GM19239 (cell line): Measurements from ENCODE around the gene CNTN2.

ENCODE experiments used
- DNase-seq: peaks from one replicate; pipeline ENCODE4 v3.0.0; 2011; ENCODE audit warnings: low spot score; ENCODE audit not compliant: insufficient read length
- FAIRE-seq: peaks from 2 replicates; lab custom pipeline; 2011; peaks lifted over from hg19 to GRCh38; lab: Jason Lieb, UNC

Gene CNTN2

GRCh38 chr1:205069371-205070125, 26.5 kb downstream of the CNTN2 start:
- no peak for DNase-seq
- no peak for FAIRE-seq

- FAIRE-seq (no peak), DNase-seq (no peak)
Observed at GRCh38 chr1:205071028-205071409, 28.0 kb downstream of the CNTN2 start.

- FAIRE-seq (no peak), DNase-seq (no peak)
Observed at GRCh38 chr1:205071801-205072200, 28.8 kb downstream of the CNTN2 start.

- no peak for FAIRE-seq
Observed at GRCh38 chr1:205072286-205072685, 29.3 kb downstream of the CNTN2 start.

GRCh38 chr1:205072881-205073280, 29.9 kb downstream of the CNTN2 start:
- DNase-seq: no peak
- no peak for FAIRE-seq

More at GRCh38 chr1:205072286-205072685, 29.3 kb downstream of the CNTN2 start:
- DNase-seq: no peak

- no peak for FAIRE-seq
- no peak for DNase-seq
Observed at GRCh38 chr1:205073511-205073910, 30.5 kb downstream of the CNTN2 start.

GRCh38 chr1:205074084-205074483, 31.1 kb downstream of the CNTN2 start:
- no peak for FAIRE-seq
- no peak for DNase-seq

- FAIRE-seq: no peak
- no peak for DNase-seq
Observed at GRCh38 chr1:205074513-205074912, 31.5 kb downstream of the CNTN2 start.

- DNase-seq: no peak
Observed at GRCh38 chr1:205075642-205076155, 32.7 kb downstream of the CNTN2 start.

GRCh38 chr1:205076245-205076761, 33.3 kb downstream of the CNTN2 start:
- FAIRE-seq: no peak
- no peak for DNase-seq

More at GRCh38 chr1:205075642-205076155, 32.7 kb downstream of the CNTN2 start:
- no peak for FAIRE-seq

GRCh38 chr1:205077158-205077933, 34.3 kb downstream of the CNTN2 start:
- DNase-seq: no peak
- FAIRE-seq: no peak

- no peak for FAIRE-seq
- no peak for DNase-seq
Observed at GRCh38 chr1:205077934-205078311, 34.9 kb downstream of the CNTN2 start.

- FAIRE-seq: no peak
- DNase-seq: no peak
Observed at GRCh38 chr1:205082431-205082830, 39.4 kb downstream of the CNTN2 start.

- FAIRE-seq: no peak
- no peak for DNase-seq
Observed at GRCh38 chr1:205084360-205084759, 41.3 kb downstream of the CNTN2 start, which contains the start of gene TMEM81. Gene TMEM81, minus strand, starts transcription at chr1:205084460. Its CDS starts 140 bp downstream, at chr1:205084320.

- DNase-seq (no peak), FAIRE-seq (no peak)
Observed at GRCh38 chr1:205088341-205088740, 45.3 kb downstream of the CNTN2 start.

GRCh38 chr1:205091043-205091740, 48.2 kb downstream of the CNTN2 start:
- FAIRE-seq (no peak), DNase-seq (no peak)

- no peak for DNase-seq
- no peak for FAIRE-seq
Observed at GRCh38 chr1:205095422-205095821, 52.4 kb downstream of the CNTN2 start.

- DNase-seq (no peak), FAIRE-seq (no peak)
Observed at GRCh38 chr1:205098242-205098641, 55.2 kb downstream of the CNTN2 start.

- FAIRE-seq: no peak
Observed at GRCh38 chr1:205102404-205102803, 59.4 kb downstream of the CNTN2 start.

GRCh38 chr1:205107327-205107726, 64.3 kb downstream of the CNTN2 start:
- DNase-seq (no peak), FAIRE-seq (no peak)

More at GRCh38 chr1:205102404-205102803, 59.4 kb downstream of the CNTN2 start:
- DNase-seq: no peak
